TTC549 (cell line): ENCODE data around the gene SUN2.
A peak's percentile ranks its signal among the peaks of the same experiment; 100 is the strongest.

ENCODE experiments used
- FAIRE-seq: peaks from 2 replicates; lab custom pipeline; 2012; peaks lifted over from hg19 to GRCh38; lab: Jason Lieb, UNC

The SUN2 gene

DNA sequence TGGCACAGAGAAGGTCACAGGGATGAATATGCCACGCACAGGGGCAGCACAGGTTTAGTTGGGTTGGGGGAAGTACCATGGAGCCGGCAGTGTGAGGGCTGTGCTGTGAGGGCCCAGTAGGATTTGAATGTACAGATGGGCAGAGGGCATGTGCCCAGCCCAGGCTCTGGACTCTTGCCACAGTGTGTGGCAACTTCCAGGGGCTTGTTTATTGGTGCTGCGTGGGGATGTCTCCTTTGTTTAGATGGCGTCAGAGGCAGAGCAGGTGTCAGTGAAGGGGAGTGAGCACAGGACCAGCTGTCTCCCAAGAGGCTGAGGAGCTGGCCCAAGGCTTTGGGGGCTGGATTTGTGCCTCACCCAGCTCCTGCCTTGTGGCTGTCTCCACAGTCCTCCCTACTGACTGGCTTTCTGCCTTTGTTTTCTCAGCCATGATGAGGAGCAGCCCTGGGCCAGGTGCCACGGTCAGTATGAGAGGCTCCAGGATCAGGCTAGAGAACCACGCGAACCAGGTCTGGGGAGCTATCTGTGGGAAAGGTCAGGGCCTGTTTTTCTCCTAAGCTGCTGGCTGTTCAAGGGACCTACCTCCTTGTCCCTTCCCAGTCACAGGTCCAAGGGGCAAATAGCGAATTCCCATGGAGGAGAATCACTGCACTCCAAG, 21.9 kb downstream of the SUN2 start:
- no peak for FAIRE-seq

DNA sequence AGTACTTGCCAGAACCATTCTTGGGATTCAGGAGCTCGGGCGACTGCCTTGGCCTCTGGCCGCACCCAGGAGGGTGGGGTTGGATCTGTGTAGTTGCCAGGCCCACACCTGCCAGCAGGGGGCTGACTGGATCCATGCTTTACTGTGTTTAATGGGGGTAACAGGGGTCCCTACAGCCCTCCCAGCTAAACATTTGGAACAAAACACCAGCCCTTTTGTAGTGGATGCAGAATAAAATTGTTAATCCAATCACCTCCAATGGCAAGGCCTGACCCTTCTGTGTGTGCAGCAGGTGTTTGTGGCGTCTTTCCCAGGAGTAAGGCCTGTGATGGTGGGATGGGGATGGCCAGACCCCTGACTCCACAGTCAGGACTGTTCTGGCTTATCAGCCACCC, 22.5 kb downstream of the SUN2 start:
- FAIRE-seq, result no peak

GRCh38 chr22:38732251-38732815, 23.5 kb downstream of the SUN2 start:
- FAIRE-seq, result no peak

DNA sequence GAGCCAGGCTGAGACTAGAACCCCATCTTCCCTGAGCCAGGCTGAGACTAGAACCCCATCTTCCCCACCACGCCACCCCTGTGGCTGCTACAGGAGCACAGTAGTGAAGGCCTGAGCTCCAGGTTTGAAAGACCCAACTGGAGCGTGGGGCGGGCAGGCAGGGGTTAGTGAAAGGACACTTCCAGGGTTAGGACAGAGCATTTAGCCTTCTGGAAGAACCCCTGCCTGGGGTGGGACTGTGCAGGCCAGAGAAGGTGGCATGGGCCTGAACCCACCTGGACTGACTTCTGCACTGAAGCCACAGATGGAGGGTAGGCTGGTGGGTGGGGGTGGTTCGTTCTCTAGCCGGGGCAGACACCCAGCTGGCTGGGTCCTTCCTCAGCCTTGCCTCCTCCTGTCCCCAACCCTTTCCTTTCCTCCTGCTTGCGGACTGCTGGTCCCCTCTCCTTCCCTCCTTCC, 24.1 kb downstream of the SUN2 start:
- no peak for FAIRE-seq

GRCh38 chr22:38730411-38730871, 25.4 kb downstream of the SUN2 start:
- no peak for FAIRE-seq

DNA sequence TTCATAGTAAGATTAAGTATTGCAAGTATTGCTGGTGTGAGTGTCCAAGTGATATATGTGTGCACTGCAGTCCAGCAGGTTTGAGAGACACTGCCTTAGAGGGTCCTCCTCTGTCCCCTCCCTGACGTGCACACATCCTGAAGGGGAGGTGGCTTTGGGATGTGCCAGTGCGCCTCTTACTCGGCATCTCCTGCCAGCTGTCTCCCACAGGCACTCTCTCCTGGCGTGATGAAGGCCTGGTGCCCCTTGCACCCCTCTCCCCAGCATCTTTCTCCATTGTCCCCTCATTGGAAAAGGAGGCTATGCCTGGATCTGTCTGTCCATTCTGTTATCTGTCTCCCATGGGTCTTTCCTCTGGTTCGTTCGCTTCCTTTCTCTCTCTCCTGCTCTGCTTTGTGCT, 25.9 kb downstream of the SUN2 start:
- FAIRE-seq, result no peak

DNA sequence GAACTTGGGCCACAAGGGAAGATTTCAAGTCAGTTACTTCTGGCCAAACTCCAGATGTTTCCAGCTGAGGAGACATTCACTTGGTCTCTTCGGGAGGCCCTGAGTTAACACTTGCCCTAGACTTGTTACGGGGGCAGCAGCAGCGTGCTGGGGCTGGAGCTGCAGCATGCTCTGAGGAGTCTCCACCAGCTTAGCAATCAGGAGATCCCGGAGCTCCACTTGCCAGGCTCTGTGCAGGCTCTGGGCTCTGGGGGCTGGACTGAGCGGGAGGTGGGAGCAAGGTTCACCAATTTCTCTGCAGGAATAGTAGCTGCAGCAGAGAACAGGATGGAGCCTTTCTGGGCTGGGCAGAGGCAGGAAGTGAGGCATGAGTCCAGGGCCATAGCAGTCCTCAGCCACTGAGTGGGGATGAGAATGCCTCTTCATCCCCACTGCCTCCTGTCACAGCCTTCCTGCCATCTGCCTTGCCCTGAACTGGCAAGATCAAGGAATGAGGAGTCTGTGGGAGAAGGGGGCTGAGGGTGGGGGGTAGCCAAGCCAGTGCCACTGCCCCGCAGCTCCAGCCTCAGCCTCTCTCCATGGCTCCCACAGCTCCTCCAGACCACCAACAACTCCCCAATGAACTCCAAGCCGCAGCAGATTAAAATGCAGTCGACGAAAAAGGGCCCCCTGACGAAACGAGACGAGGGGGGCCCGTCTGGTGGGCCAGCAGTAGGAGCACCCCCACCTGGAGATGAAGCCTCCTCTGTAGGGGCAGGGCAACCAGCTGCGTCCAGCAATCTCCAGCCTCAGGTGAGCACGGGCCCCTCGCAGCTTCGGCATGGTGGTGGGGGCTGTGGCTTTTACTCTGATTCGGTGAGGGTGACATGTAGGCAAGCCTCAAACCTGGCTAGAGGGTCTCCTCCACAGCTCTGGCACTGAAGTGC, 26.7 kb downstream of the SUN2 start:
- no peak for FAIRE-seq

DNA sequence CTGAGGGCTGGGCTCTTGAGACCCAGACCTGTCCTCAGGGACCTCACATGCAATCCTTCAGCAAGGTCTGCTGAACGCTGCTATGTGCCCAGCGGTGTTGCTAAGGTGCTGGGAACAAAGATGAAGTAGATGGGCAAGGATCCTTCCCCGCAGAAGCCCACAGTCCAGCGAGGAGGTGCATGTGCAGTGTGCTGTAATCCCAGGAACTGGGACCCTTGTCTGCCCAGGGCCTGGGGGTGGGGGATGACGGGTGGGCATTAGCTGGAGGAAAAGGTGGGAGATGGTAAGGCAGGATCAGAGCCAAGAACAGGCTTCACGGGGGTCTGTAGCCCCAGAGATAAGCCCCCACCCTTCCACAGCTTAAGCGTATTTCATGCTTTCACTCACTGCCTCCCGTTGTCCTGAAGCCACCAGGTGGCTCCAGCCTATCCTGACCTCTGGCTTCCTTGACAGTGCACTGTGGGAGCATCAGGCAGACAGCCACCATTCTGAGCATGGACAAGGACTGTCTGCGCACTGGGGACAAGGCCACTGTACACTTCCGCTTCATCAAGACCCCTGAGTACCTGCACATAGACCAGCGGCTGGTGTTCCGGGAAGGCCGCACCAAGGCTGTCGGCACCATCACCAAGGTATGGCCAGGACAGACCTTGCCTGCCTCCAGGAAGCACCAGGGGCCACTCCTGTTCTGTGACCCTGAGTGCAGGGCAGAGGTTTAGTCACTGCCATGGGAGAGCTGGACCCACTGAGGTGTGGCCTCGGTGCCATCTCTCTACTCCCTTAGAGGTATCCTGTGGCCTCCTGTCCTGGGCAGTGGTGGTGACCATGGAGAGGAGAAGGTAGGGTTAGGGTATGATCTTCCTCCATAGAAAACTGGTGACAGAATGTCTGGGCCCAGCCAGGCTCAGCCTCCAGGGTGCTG, 28.0 kb downstream of the SUN2 start:
- no peak for FAIRE-seq

DNA sequence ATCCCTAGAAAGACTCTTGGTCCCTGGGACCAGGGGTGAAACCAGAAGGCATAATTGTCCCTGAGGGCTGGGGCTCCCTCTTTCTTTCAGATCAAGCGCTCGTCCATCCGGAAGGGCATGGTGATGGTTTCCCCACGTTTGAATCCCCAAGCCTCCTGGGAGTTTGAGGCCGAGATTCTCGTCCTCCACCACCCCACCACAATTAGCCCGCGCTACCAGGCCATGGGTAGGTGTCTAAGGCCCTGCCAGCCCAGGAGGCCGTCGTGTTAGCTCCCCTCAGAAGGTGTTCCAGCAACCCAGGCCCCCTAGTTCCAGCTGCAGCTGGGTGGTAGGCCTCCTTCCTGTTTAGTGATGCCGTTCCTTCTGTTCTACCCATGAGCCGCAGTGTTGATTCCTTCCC, 28.7 kb downstream of the SUN2 start:
- FAIRE-seq, result no peak

- no peak for FAIRE-seq
Measured at GRCh38 chr22:38725900-38726655, 29.7 kb downstream of the SUN2 start.

GRCh38 chr22:38724926-38725571, 30.7 kb downstream of the SUN2 start:
- FAIRE-seq, result peak; percentile 48

DNA sequence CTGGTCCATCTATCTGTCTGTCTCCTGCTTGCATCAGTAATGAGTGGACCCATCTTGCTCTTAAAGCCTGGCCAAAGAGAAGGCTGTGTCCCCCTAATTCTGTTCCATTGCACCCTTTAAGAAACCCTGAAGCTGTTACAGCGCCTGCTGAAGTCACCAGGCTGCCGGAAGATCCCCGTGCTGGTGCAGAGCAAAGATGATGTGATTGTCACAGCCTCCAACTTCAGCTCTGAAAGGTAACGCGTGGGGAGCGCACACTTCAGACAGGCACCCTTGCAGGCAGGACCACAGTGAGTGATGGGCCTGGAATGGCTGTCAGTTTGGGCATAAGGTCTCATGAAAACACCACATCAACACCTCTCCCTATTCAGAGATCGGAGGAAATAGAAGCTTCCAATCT, 31.6 kb downstream of the SUN2 start:
- FAIRE-seq, result no peak

- no peak for FAIRE-seq
Measured at GRCh38 chr22:38721551-38721950, 34.2 kb downstream of the SUN2 start.

GRCh38 chr22:38720350-38720749, 35.4 kb downstream of the SUN2 start:
- no peak for FAIRE-seq

GRCh38 chr22:38719196-38719595, 36.6 kb downstream of the SUN2 start:
- no peak for FAIRE-seq

DNA sequence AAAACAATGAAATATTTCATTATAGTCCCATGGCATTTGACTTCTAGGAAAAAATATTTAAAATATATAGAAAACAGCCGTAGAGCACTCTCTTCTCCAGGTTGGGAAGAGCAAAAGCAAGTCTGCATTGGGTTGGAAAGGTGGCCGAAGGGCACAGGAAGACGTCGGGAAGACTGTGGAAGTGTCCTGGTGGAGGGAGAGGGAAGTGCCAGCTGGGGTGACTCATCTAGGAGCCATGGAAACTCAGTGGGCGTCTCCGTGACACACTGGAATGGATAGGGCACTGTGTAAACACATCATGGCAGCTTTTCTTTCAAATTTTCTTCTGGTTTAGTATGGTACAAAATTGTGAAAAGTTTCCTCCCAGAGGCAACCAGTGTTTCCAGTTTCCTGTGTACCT, 37.4 kb downstream of the SUN2 start:
- FAIRE-seq, result no peak

DNA sequence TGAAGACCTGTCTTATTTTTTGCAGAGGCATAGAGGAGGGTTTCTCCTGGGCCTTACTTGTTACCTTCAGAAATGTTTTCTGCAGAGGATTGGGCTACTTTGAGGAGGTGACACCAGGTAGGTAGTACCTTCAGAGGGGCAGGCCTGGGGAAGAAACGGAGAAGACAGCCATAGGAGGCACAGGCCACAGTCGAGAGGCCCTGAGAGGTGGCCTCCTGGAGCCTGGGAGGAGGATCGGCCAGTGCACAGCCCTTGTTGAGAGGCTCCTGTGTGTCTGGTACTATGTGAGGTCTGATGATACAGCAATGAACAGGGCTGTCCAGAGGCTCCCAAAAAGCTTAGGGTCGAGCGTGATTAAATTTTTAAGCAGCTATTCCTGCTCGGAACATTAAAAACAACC, 38.6 kb downstream of the SUN2 start:
- FAIRE-seq, result no peak

GRCh38 chr22:38716826-38717225, 39.0 kb downstream of the SUN2 start:
- no peak for FAIRE-seq

- no peak for FAIRE-seq
Measured at GRCh38 chr22:38716271-38716670, 39.5 kb downstream of the SUN2 start.

- FAIRE-seq, result no peak
Measured at GRCh38 chr22:38715852-38716251, 39.9 kb downstream of the SUN2 start.
